Spleen (tissue), 7 donors: ENCODE results near the gene ABLIM2.

ENCODE experiments used
- POLR2A ChIP-seq, 3 donors: fragments of 450-650 bp; IDR thresholded peaks; one replicate each; pipeline ENCODE4 v1.5.1; 2017; ENCODE audit warnings: antibody characterized with exemption in 3 of 3, mild to moderate bottlenecking in 1 of 3
- POLR2AphosphoS5 ChIP-seq, 3 donors: sonication (generic); formaldehyde crosslinking; IDR thresholded peaks; one replicate each; pipeline ENCODE4 v1.5.1; 2017; ENCODE audit warnings: antibody characterized with exemption in 3 of 3
- TF ChIP-seq, protein P1 (sequence below), 11 experiments: fragments of 200-600 bp in 7 of 11; fragments of 450-650 bp in 4 of 11; sonication (generic) in 4 of 11; IDR thresholded peaks in 8 of 11; conservative IDR thresholded peaks in 3 of 11; 1 replicate in 7 of 11; 2 replicates in 4 of 11; pipeline versions ENCODE4 v1.4.0 to v1.8.0; 2016 to 2021; ENCODE audit warnings: antibody characterized with exemption in 11 of 11, inconsistent platforms in 4 of 11, mild to moderate bottlenecking in 1 of 11
- donor health status: DM: no; HTN: no; CAD: no; lungs with moderate emphysema.
- donor health status: DM: no; HTN: no; CAD: no.
- donor health status: DM: no; HTN: no; CAD: no.

DNA sequence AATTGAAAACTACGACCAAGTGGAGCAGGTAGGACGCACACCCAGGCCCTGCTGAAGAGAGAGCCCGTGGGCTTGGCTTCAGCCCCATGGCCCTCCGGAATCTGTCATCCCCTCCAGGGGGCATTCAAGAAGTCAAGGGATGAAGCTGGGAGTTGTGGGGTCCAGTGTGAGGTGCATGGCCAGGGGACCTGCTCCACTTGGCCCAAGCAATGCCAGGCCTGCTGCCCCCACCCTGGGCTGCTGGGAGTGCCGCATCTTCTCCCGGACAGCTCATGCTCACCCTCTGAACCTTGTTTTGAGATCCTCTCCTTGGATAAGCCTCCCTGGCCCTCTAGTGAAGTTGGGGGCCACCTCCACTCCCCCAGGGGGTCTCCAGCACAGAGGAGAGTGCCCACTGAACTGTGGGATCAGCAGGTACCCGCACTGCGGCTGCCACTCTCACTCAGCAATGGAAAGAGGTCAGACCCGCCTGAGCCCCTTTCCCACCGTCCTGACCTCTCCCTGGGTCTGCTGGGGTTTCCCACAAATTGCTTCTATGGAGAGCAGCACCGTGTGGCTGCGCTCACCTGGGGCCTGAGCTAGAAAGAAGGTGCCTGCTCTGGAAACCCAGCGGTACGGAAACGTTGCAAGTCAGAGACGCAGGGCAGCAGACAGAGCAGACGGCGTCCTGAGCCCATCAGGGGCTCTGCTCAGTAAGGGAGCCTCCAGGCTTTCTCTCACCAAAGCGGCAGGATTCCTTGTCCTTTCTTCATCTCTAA, 5.0 kb upstream of the ABLIM2 start:
- TF ChIP-seq, protein P1, sequence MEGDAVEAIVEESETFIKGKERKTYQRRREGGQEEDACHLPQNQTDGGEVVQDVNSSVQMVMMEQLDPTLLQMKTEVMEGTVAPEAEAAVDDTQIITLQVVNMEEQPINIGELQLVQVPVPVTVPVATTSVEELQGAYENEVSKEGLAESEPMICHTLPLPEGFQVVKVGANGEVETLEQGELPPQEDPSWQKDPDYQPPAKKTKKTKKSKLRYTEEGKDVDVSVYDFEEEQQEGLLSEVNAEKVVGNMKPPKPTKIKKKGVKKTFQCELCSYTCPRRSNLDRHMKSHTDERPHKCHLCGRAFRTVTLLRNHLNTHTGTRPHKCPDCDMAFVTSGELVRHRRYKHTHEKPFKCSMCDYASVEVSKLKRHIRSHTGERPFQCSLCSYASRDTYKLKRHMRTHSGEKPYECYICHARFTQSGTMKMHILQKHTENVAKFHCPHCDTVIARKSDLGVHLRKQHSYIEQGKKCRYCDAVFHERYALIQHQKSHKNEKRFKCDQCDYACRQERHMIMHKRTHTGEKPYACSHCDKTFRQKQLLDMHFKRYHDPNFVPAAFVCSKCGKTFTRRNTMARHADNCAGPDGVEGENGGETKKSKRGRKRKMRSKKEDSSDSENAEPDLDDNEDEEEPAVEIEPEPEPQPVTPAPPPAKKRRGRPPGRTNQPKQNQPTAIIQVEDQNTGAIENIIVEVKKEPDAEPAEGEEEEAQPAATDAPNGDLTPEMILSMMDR (IDR thresholded peaks at IDR 0.05 in 8 of 11, conservative IDR thresholded peaks at IDR 0.05 in 3 of 11) = no peak
- TF ChIP-seq POLR2A (IDR thresholded peaks at IDR 0.05) = no peak
- no peak for TF ChIP-seq POLR2AphosphoS5 (IDR thresholded peaks at IDR 0.05)
